K562 (cell line): ENCODE measurements around the gene EGFL7.

Experiments
- POLR2A ChIP-seq: fragments of 450-650 bp; conservative IDR thresholded peaks from 2 replicates; pipeline ENCODE4 v1.6.1; 2016
- TOE1 ChIP-seq, 2 experiments: fragments of 450-650 bp in 1 of 2; sonication (generic) in 1 of 2; formaldehyde crosslinking in 1 of 2; IDR thresholded peaks; 2 replicates each; pipeline versions ENCODE4 v1.7.1 to v1.8.0; 2016 to 2022; ENCODE audit warnings: borderline replicate concordance in 2 of 2, mild to moderate bottlenecking in 2 of 2, antibody characterized with exemption in 1 of 2, inconsistent platforms in 1 of 2, low read depth in 1 of 2, missing genetic modification reagents in 1 of 2, moderate library complexity in 1 of 2
- TF ChIP-seq, protein P1 (sequence below): fragments of 250-450 bp; sonication (Bioruptor Pico); IDR thresholded peaks from 2 replicates; pipeline ENCODE4 v1.5.0; 2021
- TF ChIP-seq, protein P2 (sequence below), 2 experiments: fragments of 450-650 bp; formaldehyde crosslinking in 1 of 2; IDR thresholded peaks; 2 replicates each; pipeline versions ENCODE4 v1.4.0 to v1.6.1; 2014 to 2020; ENCODE audit warnings: mild to moderate bottlenecking in 2 of 2, borderline replicate concordance in 1 of 2, low read depth in 1 of 2

GRCh38 chr9:136694872-136695247 lies 32.1 kb downstream of the EGFL7 start:
- TF ChIP-seq, protein P1, sequence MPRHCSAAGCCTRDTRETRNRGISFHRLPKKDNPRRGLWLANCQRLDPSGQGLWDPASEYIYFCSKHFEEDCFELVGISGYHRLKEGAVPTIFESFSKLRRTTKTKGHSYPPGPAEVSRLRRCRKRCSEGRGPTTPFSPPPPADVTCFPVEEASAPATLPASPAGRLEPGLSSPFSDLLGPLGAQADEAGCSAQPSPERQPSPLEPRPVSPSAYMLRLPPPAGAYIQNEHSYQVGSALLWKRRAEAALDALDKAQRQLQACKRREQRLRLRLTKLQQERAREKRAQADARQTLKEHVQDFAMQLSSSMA (CRISPR knock-in tag) = no peak
- TF ChIP-seq POLR2A (no peak), TOE1 (IDR thresholded peaks at IDR 0.05; ENCODE audit: borderline replicate concordance) (no peak), TOE1 (CRISPR knock-in tag; IDR thresholded peaks at IDR 0.05; ENCODE audit: borderline replicate concordance, low read depth) (no peak)
- TF ChIP-seq, protein P2, sequence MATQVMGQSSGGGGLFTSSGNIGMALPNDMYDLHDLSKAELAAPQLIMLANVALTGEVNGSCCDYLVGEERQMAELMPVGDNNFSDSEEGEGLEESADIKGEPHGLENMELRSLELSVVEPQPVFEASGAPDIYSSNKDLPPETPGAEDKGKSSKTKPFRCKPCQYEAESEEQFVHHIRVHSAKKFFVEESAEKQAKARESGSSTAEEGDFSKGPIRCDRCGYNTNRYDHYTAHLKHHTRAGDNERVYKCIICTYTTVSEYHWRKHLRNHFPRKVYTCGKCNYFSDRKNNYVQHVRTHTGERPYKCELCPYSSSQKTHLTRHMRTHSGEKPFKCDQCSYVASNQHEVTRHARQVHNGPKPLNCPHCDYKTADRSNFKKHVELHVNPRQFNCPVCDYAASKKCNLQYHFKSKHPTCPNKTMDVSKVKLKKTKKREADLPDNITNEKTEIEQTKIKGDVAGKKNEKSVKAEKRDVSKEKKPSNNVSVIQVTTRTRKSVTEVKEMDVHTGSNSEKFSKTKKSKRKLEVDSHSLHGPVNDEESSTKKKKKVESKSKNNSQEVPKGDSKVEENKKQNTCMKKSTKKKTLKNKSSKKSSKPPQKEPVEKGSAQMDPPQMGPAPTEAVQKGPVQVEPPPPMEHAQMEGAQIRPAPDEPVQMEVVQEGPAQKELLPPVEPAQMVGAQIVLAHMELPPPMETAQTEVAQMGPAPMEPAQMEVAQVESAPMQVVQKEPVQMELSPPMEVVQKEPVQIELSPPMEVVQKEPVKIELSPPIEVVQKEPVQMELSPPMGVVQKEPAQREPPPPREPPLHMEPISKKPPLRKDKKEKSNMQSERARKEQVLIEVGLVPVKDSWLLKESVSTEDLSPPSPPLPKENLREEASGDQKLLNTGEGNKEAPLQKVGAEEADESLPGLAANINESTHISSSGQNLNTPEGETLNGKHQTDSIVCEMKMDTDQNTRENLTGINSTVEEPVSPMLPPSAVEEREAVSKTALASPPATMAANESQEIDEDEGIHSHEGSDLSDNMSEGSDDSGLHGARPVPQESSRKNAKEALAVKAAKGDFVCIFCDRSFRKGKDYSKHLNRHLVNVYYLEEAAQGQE (IDR thresholded peaks at IDR 0.05; ENCODE audit: borderline replicate concordance) = no peak
- TF ChIP-seq, protein P2 (CRISPR knock-in tag; IDR thresholded peaks at IDR 0.05; ENCODE audit: low read depth) = no peak
